Measurements from ENCODE around the gene CFAP206. TPM values are rescaled to one million over a fixed set of nuclear protein-coding genes. Genes with fewer than 3 reads are reported as not detected.
"Not testable (repeated sequence)": the region's sequence is repeated elsewhere in the genome, so short reads cannot be mapped to it uniquely, and the experiment has no call there.

The CFAP206 gene
- total and polyA plus RNA-seq, 3 donors from 2014 or later, result 37.8 to 116 (median 48.8) TPM

- H3K4me3 ChIP-seq, result no peak overlapping the region
- intact Hi-C loops (cut with DNase I; ENCODE audit: low total_unique reads), result no loop called here
Observed at GRCh38 chr6:87483929-87484328, 76.2 kb downstream of the CFAP206 start.

GRCh38 chr6:87484491-87484890 is 76.7 kb downstream of the CFAP206 start:
- Histone ChIP-seq H3K27me3 (no peaks in the 10 kb centered on the region), H3K36me3 (ENCODE audit: low read depth, missing control alignments) (no peaks in the 10 kb centered on the region), H3K27ac (no peak overlapping the region), H3K9me3 (no peaks in the 10 kb centered on the region), H3K4me1 (no peaks in the 10 kb centered on the region), H3K4me3 (no peak overlapping the region)
- no peak for TF ChIP-seq POLR2A (IDR thresholded peaks at IDR 0.05)
- TF ChIP-seq CTCF (IDR thresholded peaks at IDR 0.05), result no peak
- intact Hi-C loops (cut with DNase I; ENCODE audit: low total_unique reads), result no loop called here
- DNase-seq, result no peak
- WGBS, 2 donors, result 92 to 96% methylated on average over 7 of the region's 7 CpGs

More at GRCh38 chr6:87483929-87484328, 76.2 kb downstream of the CFAP206 start:
- Histone ChIP-seq H3K9me3 (no peaks in the 10 kb centered on the region), H3K27me3 (no peaks in the 10 kb centered on the region), H3K36me3 (ENCODE audit: low read depth, missing control alignments) (no peaks in the 10 kb centered on the region), H3K4me1 (no peaks in the 10 kb centered on the region), H3K27ac (no peak overlapping the region)
- no peak for TF ChIP-seq CTCF (IDR thresholded peaks at IDR 0.05)
- no peak for TF ChIP-seq POLR2A (IDR thresholded peaks at IDR 0.05)
- 94 to 97% methylated on average over 7 to 9 of the region's 9 CpGs for WGBS, 2 donors
- DNase-seq, result no peak

- WGBS, 2 donors, result 88 to 91% methylated on average over 4 of the region's 4 CpGs
- no peaks in the 10 kb centered on the region for H3K9me3 ChIP-seq
- intact Hi-C loops (cut with DNase I; ENCODE audit: low total_unique reads), result no loop called here
- no peaks in the 10 kb centered on the region for H3K27me3 ChIP-seq
- H3K27ac ChIP-seq, result no peak overlapping the region
- no peak for DNase-seq
- no peaks in the 10 kb centered on the region for H3K4me1 ChIP-seq
- no peak overlapping the region for H3K4me3 ChIP-seq
- no peak for TF ChIP-seq CTCF (IDR thresholded peaks at IDR 0.05)
- TF ChIP-seq POLR2A (IDR thresholded peaks at IDR 0.05), result no peak
- no peaks in the 10 kb centered on the region for H3K36me3 ChIP-seq (ENCODE audit: low read depth, missing control alignments)
Observed at GRCh38 chr6:87487555-87487954, 79.8 kb downstream of the CFAP206 start.

- intact Hi-C loops (cut with DNase I; ENCODE audit: low total_unique reads); H3K4me3 ChIP-seq; H3K4me1 ChIP-seq; H3K36me3 ChIP-seq (ENCODE audit: low read depth, missing control alignments); H3K27ac ChIP-seq; H3K9me3 ChIP-seq; H3K27me3 ChIP-seq; DNase-seq: not testable (repeated sequence)
- WGBS, 2 donors, result 76 to 83% methylated on average over 8 of the region's 8 CpGs
Observed at GRCh38 chr6:87489326-87489725, 81.6 kb downstream of the CFAP206 start.

- intact Hi-C loops (cut with DNase I; ENCODE audit: low total_unique reads), result no loop called here
Observed at GRCh38 chr6:87494761-87495422, 87.1 kb downstream of the CFAP206 start.

More at GRCh38 chr6:87494761-87495422, 87.1 kb downstream of the CFAP206 start:
- TF ChIP-seq POLR2A (IDR thresholded peaks at IDR 0.05) (no peak), CTCF (IDR thresholded peaks at IDR 0.05) (no peak)
- H3K9me3 ChIP-seq, result no peaks in the 10 kb centered on the region
- no peaks in the 10 kb centered on the region for H3K27me3 ChIP-seq
- H3K36me3 ChIP-seq (ENCODE audit: low read depth, missing control alignments), result no peaks in the 10 kb centered on the region
- no peak overlapping the region for H3K4me3 ChIP-seq
- H3K27ac ChIP-seq, result no peak overlapping the region
- no peaks in the 10 kb centered on the region for H3K4me1 ChIP-seq
- DNase-seq, result no peak
- WGBS, 2 donors, result 93 to 96% methylated on average over 8 of the region's 8 CpGs
